HCT116 (cell line): Measurements from ENCODE around the gene TAF5L. TPM values are rescaled to one million over a fixed set of nuclear protein-coding genes. Genes with fewer than 3 reads are reported as not detected.
A peak's percentile ranks its signal among the peaks of the same experiment; 100 is the strongest.
"Not testable (repeated sequence)": the region's sequence is repeated elsewhere in the genome, so short reads cannot be mapped to it uniquely, and the experiment has no call there.

Source experiments
- ATAC-seq: fragments of 200-7000 bp; cut with Tn5 transposase; 2 replicates; pipeline ENCODE4 v1.9.1; 2020; ENCODE audit warnings: mild to moderate bottlenecking, moderate library complexity
- BruUV-seq: library from RNA; stranded (reverse); fragments of 400-500 nt; replicated peaks from 2 replicates; lab custom pipeline; 2021; lab: Mats Ljungman, UMichigan
- CTCF ChIA-PET: fragments of 300-600 bp; sonication (Branson Sonifier 250); formaldehyde crosslinking; loops from one replicate; lab custom pipeline; 2021; ENCODE audit warnings: antibody characterized with exemption; lab: Charles Lee
- POLR2A ChIA-PET: fragments of 300-600, 350-600 bp; sonication (Branson Sonifier 250); formaldehyde crosslinking; loops from one replicate; lab custom pipeline; 2021; ENCODE audit warnings: antibody characterized with exemption; lab: Charles Lee
- RAD21 ChIA-PET, 2 experiments: fragments of 300-600 bp; sonication (Branson Sonifier 250); formaldehyde crosslinking; loops; one replicate each; lab custom pipeline; 2023; ENCODE audit warnings: low total read pairs in 2 of 2; ENCODE audit not compliant: uncharacterized antibody in 2 of 2, unreplicated experiment in 2 of 2, low non-redundant PET in 1 of 2; lab: Charles Lee
- DNase-seq: peaks from one replicate; pipeline ENCODE4 v3.0.0-alpha.2; 2010; ENCODE audit warnings: low read depth, low spot score
- H2AFZ ChIP-seq: fragments of 200-600 bp; shearing (Covaris generic), sonication (generic); 2 replicates; pipeline ENCODE4 v1.6.1; 2017; ENCODE audit warnings: low read depth, mixed run types, mixed read lengths, antibody characterized with exemption, low read length; ENCODE audit not compliant: poor library complexity, severe bottlenecking
- H3K27ac ChIP-seq: 2 replicates; pipeline ENCODE4 v1.5.1; 2012; ENCODE audit warnings: low read depth, low read length
- H3K27me3 ChIP-seq: fragments of 200-600 bp; sonication (generic); 2 replicates; pipeline ENCODE4 v1.6.1; 2016; ENCODE audit warnings: mixed run types, low read length, mixed read lengths; ENCODE audit not compliant: insufficient read depth
- H3K36me3 ChIP-seq, 2 experiments: fragments of 200-500 bp in 1 of 2; fragments of 200-600 bp in 1 of 2; sonication (Bioruptor generic) in 1 of 2; sonication (generic) in 1 of 2; 2 replicates each; pipeline versions ENCODE4 v1.5.1 to v1.6.1; 2014 to 2016; ENCODE audit warnings: low read length in 2 of 2, inconsistent platforms in 1 of 2, mixed read lengths in 1 of 2, mixed run types in 1 of 2; ENCODE audit not compliant: insufficient read depth in 2 of 2, control insufficient read depth in 1 of 2
- H3K4me1 ChIP-seq, 2 experiments: fragments of 200-600 bp in 1 of 2; sonication (generic) in 1 of 2; 2 replicates each; pipeline versions ENCODE4 v1.5.1 to v1.6.1; 2012 to 2017; ENCODE audit warnings: low read length in 2 of 2, inconsistent platforms in 1 of 2, mild to moderate bottlenecking in 1 of 2, mixed read lengths in 1 of 2, mixed run types in 1 of 2, moderate library complexity in 1 of 2; ENCODE audit not compliant: insufficient read depth in 2 of 2, control insufficient read depth in 1 of 2
- H3K4me2 ChIP-seq: fragments of 200-600 bp; sonication (generic); 2 replicates; pipeline ENCODE4 v1.6.1; 2017; ENCODE audit warnings: mixed run types, low read length, mixed read lengths
- H3K4me3 ChIP-seq, 2 experiments: fragments of 200-600 bp in 1 of 2; sonication (generic) in 1 of 2; replicated peaks in 1 of 2; 2 replicates each; pipeline ENCODE4 v1.5.1; 2011 to 2016; ENCODE audit warnings: low read length in 2 of 2, control low read depth in 1 of 2, low read depth in 1 of 2, mild to moderate bottlenecking in 1 of 2, mixed read lengths in 1 of 2, mixed run types in 1 of 2
- H3K79me2 ChIP-seq: fragments of 200-600 bp; sonication (generic); 2 replicates; pipeline ENCODE4 v1.6.1; 2017; ENCODE audit warnings: mild to moderate bottlenecking, mixed run types, low read length, moderate library complexity, mixed read lengths; ENCODE audit not compliant: insufficient read depth
- H3K9ac ChIP-seq: fragments of 200-600 bp; sonication (generic); 2 replicates; pipeline ENCODE4 v1.6.1; 2016; ENCODE audit warnings: low read length, mixed read lengths
- H3K9me2 ChIP-seq: fragments of 200-600 bp; sonication (generic), shearing (Covaris generic); 2 replicates; pipeline ENCODE4 v1.6.1; 2017; ENCODE audit warnings: mixed run types, mild to moderate bottlenecking, moderate library complexity; ENCODE audit not compliant: insufficient read depth
- H3K9me3 ChIP-seq, 2 experiments: fragments of 200-500 bp in 1 of 2; fragments of 200-600 bp in 1 of 2; sonication (Bioruptor generic) in 1 of 2; sonication (generic) in 1 of 2; 2 replicates each; pipeline ENCODE4 v1.6.1; 2014 to 2017; ENCODE audit warnings: low read length in 2 of 2, mixed read lengths in 2 of 2, inconsistent platforms in 1 of 2, low read depth in 1 of 2, mild to moderate bottlenecking in 1 of 2, mixed run types in 1 of 2, moderate library complexity in 1 of 2; ENCODE audit not compliant: control insufficient read depth in 1 of 2, insufficient read depth in 1 of 2
- H4K20me1 ChIP-seq: fragments of 200-600 bp; sonication (generic), shearing (Covaris generic); 2 replicates; pipeline ENCODE4 v1.6.1; 2017; ENCODE audit warnings: mixed run types, mild to moderate bottlenecking, moderate library complexity; ENCODE audit not compliant: insufficient read depth
- CEBPB ChIP-seq: IDR thresholded peaks from 2 replicates; pipeline ENCODE4 v1.6.1; 2012; ENCODE audit warnings: low read depth
- EGR1 ChIP-seq: IDR thresholded peaks from 2 replicates; pipeline ENCODE4 v1.6.1; 2012; ENCODE audit warnings: low read depth
- EZH2 ChIP-seq: fragments of 200-600 bp; sonication (generic); IDR thresholded peaks from 2 replicates; pipeline ENCODE4 v1.6.1; 2017; ENCODE audit warnings: antibody characterized with exemption, mixed run types
- RAD21 ChIP-seq: IDR thresholded peaks from 2 replicates; pipeline ENCODE4 v1.6.1; 2012; ENCODE audit warnings: low read depth, mild to moderate bottlenecking
- intact Hi-C: fragments of 100-400 bp; cut with micrococcal nuclease; formaldehyde crosslinking; loops from 2 replicates; pipeline ENCODE4 v1.10.0; 2022
- total RNA-seq: library from RNA; stranded (reverse); gene quantifications from one replicate; pipeline ENCODE4 v1.2.1, GENCODE V29; 2021; ENCODE audit not compliant: unreplicated experiment

Gene TAF5L
- total RNA-seq, 1 experiment from 2014 or later, result 22.4 TPM

DNA sequence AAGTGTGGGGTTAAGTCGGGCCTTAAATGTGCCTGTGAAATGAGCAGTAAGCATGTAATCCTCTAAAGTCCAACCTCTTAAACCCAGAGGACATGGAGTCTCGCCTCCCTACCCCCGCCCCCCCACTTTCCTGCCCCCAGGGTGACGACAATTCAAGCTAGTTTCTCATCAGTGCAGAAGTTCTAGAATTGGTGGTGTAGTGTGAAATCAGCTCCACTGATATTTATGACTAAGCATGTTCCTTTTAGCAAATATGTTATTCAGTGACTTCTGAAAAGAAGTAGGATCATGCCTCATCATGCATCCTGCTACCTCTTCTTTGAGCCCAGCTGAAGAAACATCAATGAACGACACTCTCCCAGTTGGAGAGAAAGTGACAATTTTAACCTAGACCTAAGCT is 64.8 kb downstream of the TAF5L start:
- Histone ChIP-seq H3K9me2 (no peaks in the 10 kb centered on the region), H3K4me1 (peaks cover 10 to 24% of the 10 kb centered on the region in 2 experiments), H4K20me1 (no peaks in the 10 kb centered on the region), H2AFZ (no peak overlapping the region), H3K27me3 (no peaks in the 10 kb centered on the region), H3K9ac (no peak overlapping the region), H3K27ac (no peak overlapping the region), H3K36me3 (no peaks in the 10 kb centered on the region), H3K79me2 (peaks cover 17% of the 10 kb centered on the region), H3K9me3 (no peaks in the 10 kb centered on the region), H3K4me3 (no peak overlapping the region), H3K4me2 (no peak overlapping the region)
- TF ChIP-seq EZH2, result no peak
- no peak for TF ChIP-seq RAD21
- no peak for TF ChIP-seq EGR1
- no peak for TF ChIP-seq CEBPB
- no TSS peak for BruUV-seq
- RAD21 ChIA-PET, result no interaction called here
- CTCF ChIA-PET, result no interaction called here
- no peak for DNase-seq
- intact Hi-C loops, result no loop called here
- POLR2A ChIA-PET, result no interaction called here
- ATAC-seq, result no peak

DNA sequence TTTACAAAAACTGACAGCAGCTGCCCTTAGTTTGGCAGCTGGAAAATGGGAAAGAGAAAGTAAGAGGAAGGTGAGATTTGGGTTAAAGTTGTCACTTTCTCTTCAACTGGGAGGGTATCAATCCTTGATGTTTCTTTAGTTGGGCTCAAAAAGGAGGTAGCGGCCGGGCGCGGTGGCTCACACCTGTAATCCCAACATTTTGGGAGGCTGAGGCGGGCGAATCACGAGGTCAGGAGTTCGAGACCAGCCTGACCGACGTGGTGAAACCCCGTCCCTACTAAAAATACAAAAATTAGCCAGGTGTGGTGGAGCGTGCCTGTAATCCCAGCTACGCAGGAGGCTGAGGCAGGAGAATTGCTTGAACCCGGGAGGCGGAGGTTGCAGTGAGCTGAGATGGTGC is 65.8 kb downstream of the TAF5L start:
- ATAC-seq, RAD21 ChIA-PET, H3K36me3 ChIP-seq, H3K9me2 ChIP-seq, BruUV-seq, DNase-seq, H4K20me1 ChIP-seq, intact Hi-C loops, H3K27me3 ChIP-seq, POLR2A ChIA-PET, H2AFZ ChIP-seq, H3K9ac ChIP-seq, H3K4me3 ChIP-seq, CTCF ChIA-PET, H3K27ac ChIP-seq, H3K9me3 ChIP-seq: not testable (repeated sequence)
- Histone ChIP-seq H3K4me1 (peaks cover 10 to 24% of the 10 kb centered on the region in 2 experiments), H3K4me2 (peak overlapping the region; percentile 97), H3K79me2 (peaks cover 27% of the 10 kb centered on the region)

DNA sequence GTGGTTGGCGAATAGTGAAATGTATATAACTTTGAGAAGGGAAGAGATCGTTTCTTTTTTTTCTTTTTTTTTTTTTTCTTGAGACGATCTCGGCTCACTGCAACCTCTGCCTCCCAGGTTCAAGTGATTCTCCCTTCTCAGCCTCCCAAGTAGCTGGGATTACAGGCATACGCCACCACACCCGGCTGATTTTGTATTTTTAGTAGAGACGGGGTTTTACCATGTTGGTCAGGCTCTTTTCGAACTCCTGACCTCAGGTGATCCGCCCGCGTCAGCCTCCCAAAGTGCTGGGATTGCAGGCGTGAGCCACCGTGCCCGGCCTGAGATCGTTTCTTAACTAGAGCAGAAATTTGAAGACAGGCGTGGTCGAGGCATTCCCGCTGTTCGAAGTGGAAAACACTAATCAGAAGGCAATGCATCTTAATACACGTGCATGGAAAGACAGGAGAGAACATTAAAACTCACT is 66.6 kb downstream of the TAF5L start:
- BruUV-seq, result TSS peak; percentile 86
- CTCF ChIA-PET, result interaction anchor here (0.6 to 1.6 kb wide), 14 partner anchors 20 to 769 kb away, joined by 3 to 19 read pairs (median 4); partner anchors contain the start of genes NUP133, TAF5L and URB2
- not testable (repeated sequence) for DNase-seq

More for the DNA sequence above, 66.6 kb downstream of the TAF5L start:
- Histone ChIP-seq H3K79me2 (peaks cover 34% of the 10 kb centered on the region), H2AFZ (peak overlapping the region; percentile 23), H3K9ac (peak overlapping the region; percentile 79), H3K4me3 (peak overlapping the region; percentile 61 to 84), H3K27ac (peak overlapping the region; percentile 36; the same call in 1 of the 2 replicates), H3K4me2 (peak overlapping the region; percentile 97), H3K4me1 (peaks cover 10 to 24% of the 10 kb centered on the region in 2 experiments)
- ATAC-seq, H3K9me3 ChIP-seq, H4K20me1 ChIP-seq, H3K36me3 ChIP-seq, RAD21 ChIA-PET, H3K9me2 ChIP-seq, H3K27me3 ChIP-seq: not testable (repeated sequence)
- intact Hi-C loops, result loop anchor here (1.0 to 5.0 kb wide), 2 partner anchors 67 to 753 kb away; partner anchors contain the start of genes TAF5L and URB2
- POLR2A ChIA-PET, result interaction anchor here (0.9 to 1.0 kb wide), 2 partner anchors 11 to 51 kb away, joined by 3 to 6 read pairs; partner anchors contain the start of gene NUP133
